H1 (cell line): ENCODE data around the gene HDAC8. TPM values are rescaled to one million over a fixed set of nuclear protein-coding genes. Genes with fewer than 3 reads are reported as not detected.

ENCODE experiments used
- GABPA ChIP-seq: IDR thresholded peaks from 2 replicates; pipeline ENCODE4 v1.6.1; 2011; ENCODE audit warnings: mild to moderate bottlenecking, low read length, moderate library complexity, borderline replicate concordance; ENCODE audit not compliant: insufficient read depth
- polyA plus RNA-seq, 7 experiments: library from polyadenylated mRNA; depleted of rRNA in 3 of 7; stranded (reverse) in 5 of 7; unstranded in 2 of 7; fragments of >200 nt in 5 of 7; fragments of 200-250 nt in 2 of 7; gene quantifications; 1 replicate in 5 of 7; 2 replicates in 1 of 7; 4 replicates in 1 of 7; pipeline versions ENCODE4 v1.2.1 to v1.2.3, GENCODE V29; 2011 to 2013; ENCODE audit warnings: missing spikeins in 2 of 7, mixed read lengths in 2 of 7
- total RNA-seq: library from RNA; stranded (reverse); fragmentation: NEBNext Ultra II Directional; extraction: Animal tissue kit (Norgen Biotek cat#: 25700); gene quantifications from 2 replicates; pipeline ENCODE4 v1.2.1, GENCODE V29; 2021

The HDAC8 gene
- total and polyA plus RNA-seq, 2 of the 8 experiments (the other 6 are each of a cell fraction or from before 2014, with no cell fraction given), result 9.7 to 20.3 TPM

GRCh38 chrX:72526534-72527508, 45.8 kb downstream of the HDAC8 start (continued):
- no peak for TF ChIP-seq GABPA
